SU-DHL-6 (cell line): ENCODE measurements around the gene TMED10.

Experiments
- H2AFZ ChIP-seq: fragments of 200-600 bp; sonication (generic); 2 replicates; pipeline ENCODE4 v1.6.1; 2014; ENCODE audit warnings: low read depth, mild to moderate bottlenecking, moderate library complexity, mixed read lengths, antibody characterized with exemption, low read length; ENCODE audit not compliant: severe bottlenecking
- H3F3A ChIP-seq: fragments of 200-600 bp; shearing (Covaris generic); 2 replicates; pipeline ENCODE4 v1.6.0; 2016; ENCODE audit warnings: antibody characterized with exemption, mild to moderate bottlenecking; ENCODE audit not compliant: insufficient read depth
- H3K27ac ChIP-seq: fragments of 200-600 bp; sonication (generic); 2 replicates; pipeline ENCODE4 v1.5.1; 2016; ENCODE audit warnings: low read depth, mild to moderate bottlenecking, low read length, moderate library complexity, mixed read lengths
- H3K27me3 ChIP-seq: fragments of 200-600 bp; sonication (generic), shearing (Covaris generic); 2 replicates; pipeline ENCODE4 v1.6.0; 2014; ENCODE audit warnings: mild to moderate bottlenecking, low read length
- H3K36me3 ChIP-seq: fragments of 200-600 bp; sonication (generic); 2 replicates; pipeline ENCODE4 v1.6.1; 2014; ENCODE audit warnings: mild to moderate bottlenecking, low read length, mixed read lengths
- H3K4me2 ChIP-seq: fragments of 300-600, 200-600 bp; shearing (Covaris generic), sonication (generic); 2 replicates; pipeline ENCODE4 v1.6.0; 2014; ENCODE audit warnings: low read length, low read depth, mild to moderate bottlenecking; ENCODE audit not compliant: poor library complexity, severe bottlenecking
- H3K4me3 ChIP-seq: fragments of 200-600 bp; sonication (generic); 2 replicates; pipeline ENCODE4 v1.5.1; 2014; ENCODE audit warnings: antibody characterized with exemption, low read length, mild to moderate bottlenecking, mixed read lengths; ENCODE audit not compliant: insufficient read depth, poor library complexity, severe bottlenecking
- H3K79me2 ChIP-seq: fragments of 200-600 bp; sonication (generic); 2 replicates; pipeline ENCODE4 v1.6.1; 2014; ENCODE audit warnings: mild to moderate bottlenecking, low read length, moderate library complexity; ENCODE audit not compliant: insufficient read depth
- H3K9ac ChIP-seq: fragments of 200-600 bp; sonication (generic); 2 replicates; pipeline ENCODE4 v1.7.0; 2014; ENCODE audit warnings: mild to moderate bottlenecking, low read length
- H3K9me2 ChIP-seq: fragments of 200-600 bp; sonication (generic); replicated peaks from 2 replicates; pipeline ENCODE4 v1.6.1; 2014; ENCODE audit warnings: low read length; ENCODE audit not compliant: insufficient read depth
- H3K9me3 ChIP-seq: fragments of 200-600 bp; sonication (generic); 2 replicates; pipeline ENCODE4 v1.6.1; 2014; ENCODE audit warnings: low read length, mixed read lengths; ENCODE audit not compliant: insufficient read depth
- H4K20me1 ChIP-seq: fragments of 200-600 bp; sonication (generic); 2 replicates; pipeline ENCODE4 v1.6.1; 2014; ENCODE audit warnings: low read depth, mild to moderate bottlenecking, antibody characterized with exemption, low read length, moderate library complexity, mixed read lengths
- CTCF ChIP-seq: fragments of 200-600 bp; sonication (generic); IDR thresholded peaks from one replicate; pipeline ENCODE4 v1.5.1; 2017; ENCODE audit warnings: antibody characterized with exemption, mild to moderate bottlenecking, low read length, moderate library complexity; ENCODE audit not compliant: insufficient read depth, poor library complexity, severe bottlenecking
- EZH2phosphoT487 ChIP-seq: fragments of 200-600 bp; sonication (generic), shearing (Covaris generic); conservative IDR thresholded peaks from 2 replicates; pipeline ENCODE4 v1.6.1; 2018; ENCODE audit warnings: mild to moderate bottlenecking, antibody characterized with exemption, low read length, moderate library complexity, mixed read lengths

Gene TMED10

GRCh38 chr14:75158843-75159614, 17.4 kb downstream of the TMED10 start:
- no peaks in the 10 kb centered on the region for H3K9me3 ChIP-seq
- no peaks in the 10 kb centered on the region for H3K9me2 ChIP-seq
- no peaks in the 10 kb centered on the region for H3K36me3 ChIP-seq
- H3K4me2 ChIP-seq = no peak overlapping the region
- H2AFZ ChIP-seq = no peak overlapping the region
- H4K20me1 ChIP-seq = no peaks in the 10 kb centered on the region
- TF ChIP-seq CTCF (no peak), EZH2phosphoT487 (no peak)
- H3K27me3 ChIP-seq = no peaks in the 10 kb centered on the region
- peaks cover 66% of the 10 kb centered on the region for H3K79me2 ChIP-seq
- no peak overlapping the region for H3K4me3 ChIP-seq
- no peak overlapping the region for H3K9ac ChIP-seq
- H3K27ac ChIP-seq = no peak overlapping the region
- no peaks in the 10 kb centered on the region for H3F3A ChIP-seq

GRCh38 chr14:75156901-75157300, 19.5 kb downstream of the TMED10 start:
- Histone ChIP-seq H3K4me3 (no peak overlapping the region), H2AFZ (no peak overlapping the region), H3K9me3 (no peaks in the 10 kb centered on the region), H3K9ac (no peak overlapping the region), H3K36me3 (no peaks in the 10 kb centered on the region), H3K27me3 (no peaks in the 10 kb centered on the region), H3K79me2 (peaks cover 48% of the 10 kb centered on the region), H3K27ac (no peak overlapping the region), H3K9me2 (no peaks in the 10 kb centered on the region), H3F3A (no peaks in the 10 kb centered on the region), H3K4me2 (no peak overlapping the region), H4K20me1 (no peaks in the 10 kb centered on the region)
- TF ChIP-seq CTCF = no peak
- TF ChIP-seq EZH2phosphoT487 = no peak

GRCh38 chr14:75156111-75156510, 20.3 kb downstream of the TMED10 start:
- H3K36me3 ChIP-seq = no peaks in the 10 kb centered on the region
- H2AFZ ChIP-seq = no peak overlapping the region
- H3F3A ChIP-seq = no peaks in the 10 kb centered on the region
- no peak for TF ChIP-seq EZH2phosphoT487
- TF ChIP-seq CTCF = no peak
- H3K9ac ChIP-seq = no peak overlapping the region
- H3K9me2 ChIP-seq = no peaks in the 10 kb centered on the region
- H3K79me2 ChIP-seq = peaks cover 42% of the 10 kb centered on the region
- H3K27ac ChIP-seq = no peak overlapping the region
- H3K27me3 ChIP-seq = no peaks in the 10 kb centered on the region
- H3K4me2 ChIP-seq = no peak overlapping the region
- no peaks in the 10 kb centered on the region for H3K9me3 ChIP-seq
- H4K20me1 ChIP-seq = no peaks in the 10 kb centered on the region
- H3K4me3 ChIP-seq = no peak overlapping the region
